Neural cell (in vitro differentiated cells): ENCODE data around the gene LORICRIN.

Experiments used
- CTCF ChIP-seq: fragments of 450-650 bp; IDR thresholded peaks from 2 replicates; pipeline ENCODE4 v1.5.1; 2014; ENCODE audit warnings: antibody characterized with exemption, mild to moderate bottlenecking, moderate library complexity; ENCODE audit not compliant: poor library complexity, severe bottlenecking
- EZH2 ChIP-seq: fragments of 200-600, 300-800 bp; shearing (Covaris generic), sonication (generic); IDR thresholded peaks from 2 replicates; pipeline ENCODE4 v1.6.1; 2014; ENCODE audit warnings: antibody characterized with exemption, low read length, borderline replicate concordance, mild to moderate bottlenecking; ENCODE audit not compliant: insufficient read depth, poor library complexity, severe bottlenecking
- MXI1 ChIP-seq: fragments of 450-650 bp; conservative IDR thresholded peaks from 2 replicates; pipeline ENCODE4 v1.6.1; 2014; ENCODE audit warnings: antibody characterized with exemption, mild to moderate bottlenecking; ENCODE audit not compliant: poor library complexity, severe bottlenecking
- POLR2AphosphoS5 ChIP-seq: IDR thresholded peaks from 2 replicates; pipeline ENCODE4 v1.6.1; 2012
- REST ChIP-seq: IDR thresholded peaks from 2 replicates; pipeline ENCODE4 v1.6.1; 2012; ENCODE audit warnings: borderline replicate concordance
- TAF1 ChIP-seq: IDR thresholded peaks from 2 replicates; pipeline ENCODE4 v1.6.1; 2012; ENCODE audit warnings: low read depth

- TF ChIP-seq POLR2AphosphoS5, result no peak
- TF ChIP-seq CTCF, result no peak
- no peak for TF ChIP-seq TAF1
- TF ChIP-seq MXI1, result no peak
- TF ChIP-seq EZH2, result no peak
- TF ChIP-seq REST, result no peak
These were observed 49.1 kb downstream of the LORICRIN start for GRCh38 chr1:153308540-153308939.
